ENCODE data around the gene KAT7.
A peak's percentile ranks its signal among the peaks of the same experiment; 100 is the strongest.

KAT7 gene

GRCh38 chr17:49853470-49854015 lies 65.1 kb downstream of the KAT7 start:
- Histone ChIP-seq H3K4me3 (replicated peaks; ENCODE audit: low read depth, low read length) (no peak overlapping the region), H3K27me3 (replicated peaks; ENCODE audit: control insufficient read depth, insufficient read depth, low read length) (no peaks in the 10 kb centered on the region; the same call in 1 of the 2 replicates), H3K36me3 (ENCODE audit: control insufficient read depth, insufficient read depth, low read length) (no peaks in the 10 kb centered on the region)
- no peak for TF ChIP-seq CTCF (IDR thresholded peaks at IDR 0.05; ENCODE audit: insufficient read depth, low read length, poor library complexity, severe bottlenecking)
- DNase-seq (ENCODE audit: extremely low read depth, insufficient read length) = no peak

- Histone ChIP-seq H3K4me3 (replicated peaks; ENCODE audit: low read depth, low read length) (no peak overlapping the region), H3K27me3 (replicated peaks; ENCODE audit: control insufficient read depth, insufficient read depth, low read length) (no peaks in the 10 kb centered on the region; the same call in 1 of the 2 replicates)
- no peak for TF ChIP-seq CTCF (IDR thresholded peaks at IDR 0.05; ENCODE audit: insufficient read depth, low read length, poor library complexity, severe bottlenecking)
These were observed 65.6 kb downstream of the KAT7 start for GRCh38 chr17:49854126-49854525.

DNA sequence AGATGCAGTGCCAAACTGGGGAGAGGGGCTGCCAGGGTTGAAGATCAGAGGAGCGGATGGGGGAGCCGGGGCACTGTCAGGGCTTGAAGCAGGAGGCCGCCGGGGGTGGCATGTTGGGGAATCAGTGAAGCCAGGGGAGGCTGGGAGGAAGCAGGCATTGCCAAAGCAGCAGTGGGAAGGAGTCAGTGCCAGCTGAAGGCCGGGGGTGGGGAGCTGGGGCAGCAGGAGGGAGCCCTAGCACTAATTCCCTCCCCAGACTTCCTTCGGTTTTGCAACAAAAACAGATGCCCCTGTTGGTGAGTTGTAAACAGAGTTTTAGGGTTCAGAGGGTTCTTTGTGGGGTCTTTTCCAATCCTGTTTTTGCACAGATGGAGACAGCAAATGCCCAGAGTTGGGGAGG lies 70.3 kb downstream of the KAT7 start:
- H3K27me3 ChIP-seq (replicated peaks; ENCODE audit: control insufficient read depth, insufficient read depth, low read length) = no peaks in the 10 kb centered on the region; the same call in 1 of the 2 replicates
- H3K4me3 ChIP-seq (replicated peaks; ENCODE audit: low read depth, low read length) = no peak overlapping the region
- no peak for TF ChIP-seq CTCF (IDR thresholded peaks at IDR 0.05; ENCODE audit: insufficient read depth, low read length, poor library complexity, severe bottlenecking)
- H3K36me3 ChIP-seq (ENCODE audit: control insufficient read depth, insufficient read depth, low read length) = no peaks in the 10 kb centered on the region
- DNase-seq (ENCODE audit: extremely low read depth, insufficient read length) = no peak

More at GRCh38 chr17:49854126-49854525, 65.6 kb downstream of the KAT7 start:
- no peaks in the 10 kb centered on the region for H3K36me3 ChIP-seq (ENCODE audit: control insufficient read depth, insufficient read depth, low read length)
- DNase-seq (ENCODE audit: extremely low read depth, insufficient read length) = no peak

GRCh38 chr17:49859991-49860953 lies 71.8 kb downstream of the KAT7 start:
- H3K4me3 ChIP-seq (replicated peaks; ENCODE audit: low read depth, low read length) = no peak overlapping the region
- TF ChIP-seq CTCF (IDR thresholded peaks at IDR 0.05; ENCODE audit: insufficient read depth, low read length, poor library complexity, severe bottlenecking) = no peak
- no peaks in the 10 kb centered on the region for H3K36me3 ChIP-seq (ENCODE audit: control insufficient read depth, insufficient read depth, low read length)
- no peaks in the 10 kb centered on the region; the same call in 1 of the 2 replicates for H3K27me3 ChIP-seq (replicated peaks; ENCODE audit: control insufficient read depth, insufficient read depth, low read length)
- no peak for DNase-seq (ENCODE audit: extremely low read depth, insufficient read length)

GRCh38 chr17:49861150-49861884 lies 72.8 kb downstream of the KAT7 start:
- Histone ChIP-seq H3K27me3 (replicated peaks; ENCODE audit: control insufficient read depth, insufficient read depth, low read length) (no peaks in the 10 kb centered on the region; the same call in 1 of the 2 replicates), H3K36me3 (ENCODE audit: control insufficient read depth, insufficient read depth, low read length) (no peaks in the 10 kb centered on the region), H3K4me3 (replicated peaks; ENCODE audit: low read depth, low read length) (no peak overlapping the region)
- DNase-seq (ENCODE audit: extremely low read depth, insufficient read length) = no peak
- TF ChIP-seq CTCF (IDR thresholded peaks at IDR 0.05; ENCODE audit: insufficient read depth, low read length, poor library complexity, severe bottlenecking) = peak; percentile 78
